ENCODE measurements around the gene EAF1. TPM values are rescaled to one million over a fixed set of nuclear protein-coding genes. Genes with fewer than 3 reads are reported as not detected.

EAF1 gene
- total RNA-seq, 1 experiment from 2014 or later: 32.1 TPM

DNA sequence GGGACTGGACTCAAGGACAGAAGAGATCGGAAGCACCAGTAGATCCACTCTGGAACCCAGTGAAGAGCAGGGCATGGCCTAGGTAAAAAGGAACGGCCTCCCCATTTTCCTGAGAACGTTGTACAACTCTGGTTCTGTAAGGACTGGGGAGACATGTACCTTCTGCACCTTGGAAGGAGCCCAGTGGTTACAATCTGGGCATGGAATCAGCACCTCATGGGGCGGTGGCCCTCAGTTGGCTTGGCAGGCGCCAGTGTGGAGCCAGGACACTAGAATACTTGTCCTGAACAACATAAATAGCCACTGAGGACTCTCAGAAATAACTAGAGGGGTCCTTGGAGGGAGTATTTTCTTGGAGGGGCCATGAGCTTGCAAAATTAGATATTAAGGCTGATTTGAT lies 25.6 kb downstream of the EAF1 start (continued):
- TF ChIP-seq SIN3A (IDR thresholded peaks at IDR 0.05; ENCODE audit: low read depth): no peak

DNA sequence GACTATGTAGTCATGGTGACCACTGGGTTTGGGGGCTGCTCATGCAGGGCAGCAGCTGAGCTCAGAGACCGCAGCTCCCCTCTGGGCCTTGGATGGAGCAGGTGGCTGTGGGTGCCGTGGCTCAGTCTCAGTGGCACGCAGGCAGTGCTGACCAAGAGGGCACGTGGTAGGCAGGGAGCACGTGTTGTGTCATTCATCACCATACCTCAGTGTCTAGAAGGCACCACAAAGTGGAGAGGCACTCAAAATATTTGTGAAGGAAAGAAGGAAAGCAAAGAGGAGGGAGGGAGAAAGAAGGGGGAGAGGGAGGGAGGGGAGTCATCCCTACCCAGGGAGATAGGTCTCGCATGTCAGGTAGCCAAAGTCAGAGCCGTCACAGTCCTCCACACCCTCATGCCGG lies 26.1 kb downstream of the EAF1 start:
- POLR2A ChIA-PET: no interaction called here

More for the DNA sequence above, 26.1 kb downstream of the EAF1 start:
- Histone ChIP-seq H3K27me3 (ENCODE audit: insufficient read depth, low read length) (no peaks in the 10 kb centered on the region), H2AFZ (ENCODE audit: low read depth, low read length, poor library complexity, severe bottlenecking) (no peak overlapping the region), H3K27ac (ENCODE audit: low read depth, low read length) (no peak overlapping the region), H3K9ac (ENCODE audit: low read length) (no peak overlapping the region), H3K36me3 (ENCODE audit: control insufficient read depth in 1 of 2, insufficient read depth in 2 of 2, low read length in 2 of 2) (no peaks in the 10 kb centered on the region), H3K4me1 (ENCODE audit: control insufficient read depth in 1 of 2, insufficient read depth in 2 of 2, low read length in 2 of 2) (peaks cover 0 to 5% of the 10 kb centered on the region in 2 experiments; a peak in 1 of 4 replicates), H3K4me2 (ENCODE audit: low read length) (no peak overlapping the region), H3K9me3 (ENCODE audit: control insufficient read depth in 1 of 2, insufficient read depth in 1 of 2, low read depth in 1 of 2, low read length in 2 of 2) (no peaks in the 10 kb centered on the region), H3K9me2 (ENCODE audit: insufficient read depth) (0 out of 2 replicates have a peak, but pooled peaks cover 3% of the 10 kb centered on the region), H4K20me1 (ENCODE audit: insufficient read depth) (no peaks in the 10 kb centered on the region), H3K4me3 (replicated peaks in 1 of 2; ENCODE audit: low read depth in 1 of 2, low read length in 2 of 2) (no peak overlapping the region), H3K79me2 (ENCODE audit: insufficient read depth, low read length) (no peaks in the 10 kb centered on the region)
- DNase-seq (ENCODE audit: low read depth, low spot score) (no peak), ATAC-seq (no peak)
- ChIA-PET RAD21 (ENCODE audit: low non-redundant PET in 1 of 2, low total read pairs in 2 of 2, uncharacterized antibody in 2 of 2, unreplicated experiment in 2 of 2) (no interaction called here), CTCF (no interaction called here)
- BruUV-seq (replicated peaks): no TSS peak
- intact Hi-C loops (cut with micrococcal nuclease): no loop called here
- TF ChIP-seq, protein P1, sequence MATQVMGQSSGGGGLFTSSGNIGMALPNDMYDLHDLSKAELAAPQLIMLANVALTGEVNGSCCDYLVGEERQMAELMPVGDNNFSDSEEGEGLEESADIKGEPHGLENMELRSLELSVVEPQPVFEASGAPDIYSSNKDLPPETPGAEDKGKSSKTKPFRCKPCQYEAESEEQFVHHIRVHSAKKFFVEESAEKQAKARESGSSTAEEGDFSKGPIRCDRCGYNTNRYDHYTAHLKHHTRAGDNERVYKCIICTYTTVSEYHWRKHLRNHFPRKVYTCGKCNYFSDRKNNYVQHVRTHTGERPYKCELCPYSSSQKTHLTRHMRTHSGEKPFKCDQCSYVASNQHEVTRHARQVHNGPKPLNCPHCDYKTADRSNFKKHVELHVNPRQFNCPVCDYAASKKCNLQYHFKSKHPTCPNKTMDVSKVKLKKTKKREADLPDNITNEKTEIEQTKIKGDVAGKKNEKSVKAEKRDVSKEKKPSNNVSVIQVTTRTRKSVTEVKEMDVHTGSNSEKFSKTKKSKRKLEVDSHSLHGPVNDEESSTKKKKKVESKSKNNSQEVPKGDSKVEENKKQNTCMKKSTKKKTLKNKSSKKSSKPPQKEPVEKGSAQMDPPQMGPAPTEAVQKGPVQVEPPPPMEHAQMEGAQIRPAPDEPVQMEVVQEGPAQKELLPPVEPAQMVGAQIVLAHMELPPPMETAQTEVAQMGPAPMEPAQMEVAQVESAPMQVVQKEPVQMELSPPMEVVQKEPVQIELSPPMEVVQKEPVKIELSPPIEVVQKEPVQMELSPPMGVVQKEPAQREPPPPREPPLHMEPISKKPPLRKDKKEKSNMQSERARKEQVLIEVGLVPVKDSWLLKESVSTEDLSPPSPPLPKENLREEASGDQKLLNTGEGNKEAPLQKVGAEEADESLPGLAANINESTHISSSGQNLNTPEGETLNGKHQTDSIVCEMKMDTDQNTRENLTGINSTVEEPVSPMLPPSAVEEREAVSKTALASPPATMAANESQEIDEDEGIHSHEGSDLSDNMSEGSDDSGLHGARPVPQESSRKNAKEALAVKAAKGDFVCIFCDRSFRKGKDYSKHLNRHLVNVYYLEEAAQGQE (IDR thresholded peaks at IDR 0.05; ENCODE audit: low read depth): no peak
- TF ChIP-seq RAD21 (IDR thresholded peaks at IDR 0.05; ENCODE audit: low read depth) (no peak), ZFX (IDR thresholded peaks at IDR 0.05) (no peak)

Data from HCT116 (cell line).